ENCODE data around the gene KCNIP2.

KCNIP2 gene

GRCh38 chr10:101843032-101844021, at the start of gene KCNIP2:
Gene KCNIP2, minus strand, starts transcription at chr10:101843800. Its CDS starts 232 bp downstream, at chr10:101843568.
- DNase-seq, result peak; percentile 63

- DNase-seq, result no peak
These were observed 49.3 kb upstream of the KCNIP2 start for GRCh38 chr10:101892782-101893391.

- DNase-seq, result peak; percentile 71
These were observed 45.9 kb upstream of the KCNIP2 start for GRCh38 chr10:101889256-101890210.

- DNase-seq, result no peak
These were observed 44.8 kb upstream of the KCNIP2 start for GRCh38 chr10:101888251-101888949.

- DNase-seq, result no peak
These were observed 44.2 kb upstream of the KCNIP2 start for GRCh38 chr10:101887775-101888174.

- DNase-seq, result no peak
These were observed 43.1 kb upstream of the KCNIP2 start for GRCh38 chr10:101886521-101887312.

- DNase-seq, result no peak
These were observed 37.6 kb upstream of the KCNIP2 start for GRCh38 chr10:101881036-101881774.

GRCh38 chr10:101880232-101880573, 36.6 kb upstream of the KCNIP2 start:
- DNase-seq, result no peak

- no peak for DNase-seq
These were observed 36.0 kb upstream of the KCNIP2 start for GRCh38 chr10:101879456-101880231.

- DNase-seq, result no peak
These were observed 35.3 kb upstream of the KCNIP2 start for GRCh38 chr10:101878869-101879268.

GRCh38 chr10:101875068-101875688, 31.6 kb upstream of the KCNIP2 start:
- DNase-seq, result no peak

GRCh38 chr10:101874252-101874651, 30.7 kb upstream of the KCNIP2 start:
- DNase-seq, result no peak

- DNase-seq, result no peak
These were observed 24.3 kb upstream of the KCNIP2 start for GRCh38 chr10:101867931-101868330.

GRCh38 chr10:101859530-101859929, 15.9 kb upstream of the KCNIP2 start:
- no peak for DNase-seq

- no peak for DNase-seq
These were observed 15.3 kb upstream of the KCNIP2 start for GRCh38 chr10:101858723-101859500.

- no peak for DNase-seq
These were observed 14.3 kb upstream of the KCNIP2 start for GRCh38 chr10:101857802-101858476.

GRCh38 chr10:101856626-101857025, 13.0 kb upstream of the KCNIP2 start:
- no peak for DNase-seq
